Panc1 (cell line): Measurements from ENCODE around the gene LYZL1. TPM values are rescaled to one million over a fixed set of nuclear protein-coding genes. Genes with fewer than 3 reads are reported as not detected.
"Not testable (repeated sequence)": the region's sequence is repeated elsewhere in the genome, so short reads cannot be mapped to it uniquely, and the experiment has no call there.

Source experiments
- ATAC-seq: fragments of 200-7000 bp; cut with Tn5 transposase; 2 replicates; pipeline ENCODE4 v1.9.1; 2020; ENCODE audit warnings: mild to moderate bottlenecking, moderate library complexity
- BruUV-seq: library from RNA; stranded (reverse); fragments of 400-500 nt; replicated peaks from 2 replicates; lab custom pipeline; 2021; lab: Mats Ljungman, UMichigan
- CTCF ChIA-PET: fragments of 300-600 bp; sonication (Branson Sonifier 250); formaldehyde crosslinking; loops from one replicate; lab custom pipeline; 2022; ENCODE audit warnings: antibody characterized with exemption; lab: Charles Lee
- POLR2A ChIA-PET: fragments of 300-600 bp; sonication (Branson Sonifier 250); formaldehyde crosslinking; loops from one replicate; lab custom pipeline; 2022; ENCODE audit warnings: antibody characterized with exemption; lab: Charles Lee
- DNase-seq: peaks from one replicate; pipeline ENCODE4 v3.0.0-alpha.2; 2010; ENCODE audit warnings: low read depth, low spot score
- H3K27ac ChIP-seq: 2 replicates; pipeline ENCODE4 v1.5.1; 2011; ENCODE audit warnings: mild to moderate bottlenecking, low read length, inconsistent platforms
- H3K27me3 ChIP-seq: fragments of 200-500 bp; sonication (Bioruptor generic); 2 replicates; pipeline ENCODE4 v1.6.0; 2014; ENCODE audit warnings: low read length, inconsistent platforms; ENCODE audit not compliant: control insufficient read depth, insufficient read depth
- H3K36me3 ChIP-seq: fragments of 200-500 bp; sonication (Bioruptor generic); 2 replicates; pipeline ENCODE4 v1.5.1; 2014; ENCODE audit warnings: inconsistent platforms, mild to moderate bottlenecking, low read length, moderate library complexity; ENCODE audit not compliant: control insufficient read depth, insufficient read depth
- H3K4me1 ChIP-seq: 2 replicates; pipeline ENCODE4 v1.5.1; 2011; ENCODE audit warnings: inconsistent platforms, mild to moderate bottlenecking, low read length, moderate library complexity; ENCODE audit not compliant: control insufficient read depth, insufficient read depth
- H3K4me3 ChIP-seq, 2 experiments: 2 replicates each; pipeline ENCODE4 v1.5.1; 2011 to 2012; ENCODE audit warnings: low read depth in 2 of 2, low read length in 2 of 2, mild to moderate bottlenecking in 2 of 2, inconsistent platforms in 1 of 2, moderate library complexity in 1 of 2
- H3K9me3 ChIP-seq: fragments of 200-500 bp; sonication (Bioruptor generic); 2 replicates; pipeline ENCODE4 v1.5.1; 2014; ENCODE audit warnings: low read depth, mild to moderate bottlenecking, inconsistent platforms, low read length, moderate library complexity; ENCODE audit not compliant: control insufficient read depth, insufficient read depth
- CTCF ChIP-seq: fragments of 450-650 bp; IDR thresholded peaks from 2 replicates; pipeline ENCODE4 v1.5.1; 2017; ENCODE audit warnings: mild to moderate bottlenecking
- POLR2AphosphoS5 ChIP-seq: IDR thresholded peaks from 2 replicates; pipeline ENCODE4 v1.6.1; 2012; ENCODE audit warnings: mild to moderate bottlenecking, low read depth, low read length, moderate library complexity
- SIN3A ChIP-seq: IDR thresholded peaks from 2 replicates; pipeline ENCODE4 v1.6.1; 2012; ENCODE audit warnings: low read depth, mild to moderate bottlenecking, low read length, moderate library complexity, borderline replicate concordance; ENCODE audit not compliant: insufficient read depth
- TCF7L2 ChIP-seq: IDR thresholded peaks from 2 replicates; pipeline ENCODE4 v1.6.1; 2011; ENCODE audit warnings: mild to moderate bottlenecking, low read depth, low read length, inconsistent platforms
- in situ Hi-C: cut with HindIII; loops from 2 replicates; pipeline ENCODE4 v1.10.0; 2016; ENCODE audit warnings: low sequenced_read_pairs, low pct_unique_long_range_greater_than_20kb
- intact Hi-C: fragments of 100-400 bp; cut with micrococcal nuclease; formaldehyde crosslinking; loops from one replicate; pipeline ENCODE4 v1.10.0; 2022; ENCODE audit not compliant: unreplicated experiment
- total RNA-seq: library from RNA; stranded (reverse); gene quantifications from one replicate; pipeline ENCODE4 v1.2.1, GENCODE V29; 2021; ENCODE audit not compliant: unreplicated experiment

Gene LYZL1
- total RNA-seq, 1 experiment from 2014 or later, result not detected

- CTCF ChIA-PET, result no interaction called here
- Histone ChIP-seq H3K27ac (no peak overlapping the region), H3K9me3 (no peaks in the 10 kb centered on the region), H3K4me3 (no peak overlapping the region), H3K36me3 (no peaks in the 10 kb centered on the region), H3K4me1 (no peaks in the 10 kb centered on the region; the same call in 1 of the 2 replicates), H3K27me3 (no peaks in the 10 kb centered on the region)
- no peak for ATAC-seq
- intact Hi-C loops (no loop called here), in situ Hi-C loops (no loop called here)
- TF ChIP-seq CTCF (no peak), POLR2AphosphoS5 (no peak), TCF7L2 (no peak), SIN3A (no peak)
- POLR2A ChIA-PET, result no interaction called here
- no peak for DNase-seq
- BruUV-seq, result no TSS peak
Observed at GRCh38 chr10:29317423-29318021, 28.7 kb downstream of the LYZL1 start.

GRCh38 chr10:29318141-29319071 is 29.5 kb downstream of the LYZL1 start:
- CTCF ChIA-PET, POLR2A ChIA-PET, H3K36me3 ChIP-seq, BruUV-seq, H3K4me1 ChIP-seq, H3K9me3 ChIP-seq, intact Hi-C loops, DNase-seq, H3K27me3 ChIP-seq, H3K27ac ChIP-seq, in situ Hi-C loops: not testable (repeated sequence)
- 0 out of 4 replicates have a peak overlapping the region, but pooled peaks of 1 of the 2 experiments have one; percentile 2 for H3K4me3 ChIP-seq
- peak; percentile 69; the same call in 1 of the 2 replicates for ATAC-seq

GRCh38 chr10:29319205-29319781 is 30.4 kb downstream of the LYZL1 start:
- CTCF ChIA-PET, result no interaction called here
- BruUV-seq, result no TSS peak

DNA sequence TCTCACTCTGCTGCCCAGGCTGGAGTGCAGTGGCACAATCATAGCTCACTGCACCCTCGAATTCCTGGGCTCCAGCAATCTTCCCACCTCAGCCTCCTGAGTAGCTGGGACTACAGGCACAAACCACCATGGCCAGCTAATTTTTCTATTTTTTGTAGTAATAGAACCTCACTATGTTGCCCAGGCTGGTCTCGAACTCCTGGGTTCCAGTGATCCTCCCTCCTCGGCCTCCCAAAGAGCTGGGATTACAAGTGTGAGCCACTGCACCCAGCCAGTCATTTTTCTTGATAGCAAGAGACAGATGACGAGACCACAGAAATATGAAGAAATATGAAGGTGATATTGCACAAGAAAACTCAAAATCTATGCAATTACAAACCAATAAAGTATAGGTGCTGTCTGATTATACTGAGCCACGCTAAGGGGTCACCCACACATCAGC is 31.8 kb downstream of the LYZL1 start:
- in situ Hi-C loops, H3K9me3 ChIP-seq, H3K36me3 ChIP-seq, CTCF ChIA-PET, POLR2A ChIA-PET, ATAC-seq, H3K4me3 ChIP-seq, BruUV-seq, DNase-seq, H3K4me1 ChIP-seq, H3K27me3 ChIP-seq, H3K27ac ChIP-seq, intact Hi-C loops: not testable (repeated sequence)

More at GRCh38 chr10:29319205-29319781, 30.4 kb downstream of the LYZL1 start:
- intact Hi-C loops, result no loop called here
- Histone ChIP-seq H3K4me1 (no peaks in the 10 kb centered on the region; the same call in 1 of the 2 replicates), H3K27me3 (no peaks in the 10 kb centered on the region), H3K27ac (no peak overlapping the region), H3K4me3 (no peak overlapping the region), H3K36me3 (no peaks in the 10 kb centered on the region), H3K9me3 (no peaks in the 10 kb centered on the region)
- POLR2A ChIA-PET, result no interaction called here
- DNase-seq (no peak), ATAC-seq (no peak)
- in situ Hi-C loops, result no loop called here
- no peak for TF ChIP-seq POLR2AphosphoS5
